H9 (cell line): ENCODE results near the gene GCM1. TPM values are rescaled to one million over a fixed set of nuclear protein-coding genes. Genes with fewer than 3 reads are reported as not detected.

ENCODE experiments used
- DNase-seq: peaks from one replicate; pipeline ENCODE4 v3.0.0-alpha.2; 2017
- H2AFZ ChIP-seq: one replicate; pipeline ENCODE4 v1.6.1; 2013; ENCODE audit warnings: mild to moderate bottlenecking, low read length, control low read depth, moderate library complexity
- H2AK5ac ChIP-seq: 2 replicates; pipeline ENCODE4 v1.6.1; 2013; ENCODE audit warnings: low read length, control low read depth, mixed read lengths; ENCODE audit not compliant: insufficient read length
- H2BK120ac ChIP-seq: one replicate; pipeline ENCODE4 v1.6.1; 2013; ENCODE audit warnings: low read depth, mild to moderate bottlenecking, low read length, control low read depth, inconsistent platforms; ENCODE audit not compliant: poor library complexity, severe bottlenecking
- H2BK12ac ChIP-seq: 2 replicates; pipeline ENCODE4 v1.6.1; 2013; ENCODE audit warnings: low read length, control low read depth, mixed read lengths, low read depth; ENCODE audit not compliant: insufficient read length
- H2BK15ac ChIP-seq: 2 replicates; pipeline ENCODE4 v1.6.1; 2013; ENCODE audit warnings: low read depth, low read length, control low read depth
- H2BK20ac ChIP-seq: one replicate; pipeline ENCODE4 v1.6.1; 2013; ENCODE audit warnings: low read depth, mild to moderate bottlenecking, low read length, control low read depth, inconsistent platforms; ENCODE audit not compliant: poor library complexity, severe bottlenecking
- H2BK5ac ChIP-seq: 2 replicates; pipeline ENCODE4 v1.6.1; 2013; ENCODE audit warnings: low read length, control low read depth, mixed read lengths; ENCODE audit not compliant: insufficient read length
- H3K14ac ChIP-seq: 2 replicates; pipeline ENCODE4 v1.6.1; 2013; ENCODE audit warnings: low read length, control low read depth; ENCODE audit not compliant: insufficient read depth
- H3K18ac ChIP-seq: 2 replicates; pipeline ENCODE4 v1.6.1; 2013; ENCODE audit warnings: low read depth, mild to moderate bottlenecking, mixed read lengths, low read length, control low read depth; ENCODE audit not compliant: insufficient read length
- H3K23ac ChIP-seq: 2 replicates; pipeline ENCODE4 v1.6.1; 2013; ENCODE audit warnings: low read length, control low read depth, mixed read lengths, low read depth; ENCODE audit not compliant: insufficient read length
- H3K23me2 ChIP-seq: 2 replicates; pipeline ENCODE4 v1.6.1; 2013; ENCODE audit warnings: low read depth, mild to moderate bottlenecking, mixed read lengths, low read length, control low read depth; ENCODE audit not compliant: insufficient read length, poor library complexity, severe bottlenecking
- H3K27ac ChIP-seq: 2 replicates; pipeline ENCODE4 v1.5.1; 2013; ENCODE audit warnings: low read length, control low read depth, mixed read lengths, low read depth; ENCODE audit not compliant: insufficient read length
- H3K27me3 ChIP-seq: 2 replicates; pipeline ENCODE4 v1.6.1; 2013; ENCODE audit warnings: low read length, control low read depth, inconsistent platforms; ENCODE audit not compliant: insufficient read depth
- H3K4ac ChIP-seq: 2 replicates; pipeline ENCODE4 v1.6.1; 2013; ENCODE audit warnings: low read depth, mild to moderate bottlenecking, control low read depth, inconsistent platforms, low read length, moderate library complexity
- H3K4me1 ChIP-seq: 2 replicates; pipeline ENCODE4 v1.6.1; 2013; ENCODE audit warnings: low read length, control low read depth, inconsistent platforms; ENCODE audit not compliant: insufficient read depth
- H3K4me2 ChIP-seq: 2 replicates; pipeline ENCODE4 v1.6.1; 2013; ENCODE audit warnings: low read length, control low read depth, mixed read lengths; ENCODE audit not compliant: insufficient read length, insufficient read depth
- H3K56ac ChIP-seq: 2 replicates; pipeline ENCODE4 v1.6.1; 2013; ENCODE audit warnings: low read depth, mild to moderate bottlenecking, mixed read lengths, low read length, control low read depth; ENCODE audit not compliant: insufficient read length
- H3K79me1 ChIP-seq: 2 replicates; pipeline ENCODE4 v1.6.1; 2013; ENCODE audit warnings: low read depth, mild to moderate bottlenecking, moderate library complexity, low read length, control low read depth, inconsistent platforms; ENCODE audit not compliant: insufficient read depth, poor library complexity, severe bottlenecking
- H3K79me2 ChIP-seq: 2 replicates; pipeline ENCODE4 v1.6.1; 2013; ENCODE audit warnings: low read length, control low read depth, inconsistent platforms; ENCODE audit not compliant: insufficient read depth
- H3K9ac ChIP-seq: 2 replicates; pipeline ENCODE4 v1.6.1; 2013; ENCODE audit warnings: low read length, control low read depth, mixed read lengths; ENCODE audit not compliant: insufficient read length; ENCODE audit errors: extremely low read depth
- H3K9me3 ChIP-seq: one replicate; pipeline ENCODE4 v1.6.1; 2013; ENCODE audit warnings: low read depth, low read length, inconsistent platforms; ENCODE audit not compliant: control insufficient read depth
- H3T11ph ChIP-seq: one replicate; pipeline ENCODE4 v1.6.1; 2013; ENCODE audit warnings: mild to moderate bottlenecking, low read length, control low read depth, inconsistent platforms
- H4K20me1 ChIP-seq: one replicate; pipeline ENCODE4 v1.6.1; 2013; ENCODE audit not compliant: control insufficient read depth, insufficient read length, insufficient read depth
- H4K5ac ChIP-seq: 2 replicates; pipeline ENCODE4 v1.6.1; 2013; ENCODE audit warnings: low read depth, mild to moderate bottlenecking, mixed read lengths, low read length, control low read depth; ENCODE audit not compliant: insufficient read length
- H4K8ac ChIP-seq: replicated peaks from 2 replicates; pipeline ENCODE4 v1.6.1; 2013; ENCODE audit warnings: low read length, control low read depth, mixed read lengths, low read depth; ENCODE audit not compliant: insufficient read length
- H4K91ac ChIP-seq: 2 replicates; pipeline ENCODE4 v1.6.1; 2013; ENCODE audit warnings: low read depth, mild to moderate bottlenecking, moderate library complexity, mixed read lengths, low read length, control low read depth; ENCODE audit not compliant: insufficient read length
- H3K27ac Mint-ChIP-seq, 3 experiments: 2 replicates in 2 of 3; 3 replicates in 1 of 3; pipeline ENCODE4 v1.8.0; 2020 to 2021; ENCODE audit warnings: mixed read lengths in 3 of 3, mild to moderate bottlenecking in 1 of 3, moderate library complexity in 1 of 3
- H3K27me3 Mint-ChIP-seq: 2 replicates; pipeline ENCODE4 v1.8.0; 2021; ENCODE audit warnings: low read depth, mild to moderate bottlenecking, moderate library complexity, mixed read lengths
- H3K36me3 Mint-ChIP-seq, 3 experiments: 2 replicates in 2 of 3; 3 replicates in 1 of 3; pipeline ENCODE4 v1.8.0; 2020 to 2021; ENCODE audit warnings: low read depth in 3 of 3, mixed read lengths in 3 of 3; ENCODE audit not compliant: insufficient read depth in 1 of 3
- H3K4me1 Mint-ChIP-seq, 2 experiments: 2 replicates each; pipeline ENCODE4 v1.8.0; 2020; ENCODE audit warnings: mixed read lengths in 2 of 2
- H3K4me3 Mint-ChIP-seq, 2 experiments: 2 replicates in 1 of 2; 3 replicates in 1 of 2; pipeline ENCODE4 v1.8.0; 2020 to 2021; ENCODE audit warnings: mild to moderate bottlenecking in 2 of 2, mixed read lengths in 2 of 2, moderate library complexity in 1 of 2
- H3K9me3 Mint-ChIP-seq, 2 experiments: 2 replicates in 1 of 2; 3 replicates in 1 of 2; pipeline ENCODE4 v1.8.0; 2020; ENCODE audit warnings: mild to moderate bottlenecking in 2 of 2, mixed read lengths in 2 of 2, moderate library complexity in 1 of 2
- CTCF ChIP-seq: fragments of 200-600 bp; sonication (generic); conservative IDR thresholded peaks from 3 replicates; pipeline ENCODE4 v1.8.0; 2021; ENCODE audit warnings: antibody characterized with exemption, mild to moderate bottlenecking
- WGBS: extraction: QIAGEN DNeasy Blood & Tissue Kit; methylation state at CpG from one replicate; pipeline ENCODE4 v1.1.7; 2013; ENCODE audit warnings: missing lambda C conversion rate, low lambda C conversion rate, mixed read lengths; ENCODE audit not compliant: insufficient read length; ENCODE audit errors: extremely low coverage; 5-methylcytosine and 5-hydroxymethylcytosine counted together
- total RNA-seq: library from RNA; stranded (reverse); gene quantifications from 2 replicates; pipeline ENCODE4 v1.2.1, GENCODE V29; 2021

Gene GCM1
- total RNA-seq, 1 experiment from 2014 or later = not detected

- H2BK120ac ChIP-seq = no peak overlapping the region
- H4K91ac ChIP-seq = no peak overlapping the region
- Mint-ChIP-seq H3K27me3 (no peaks in the 10 kb centered on the region; the same call in 1 of the 2 replicates), H3K36me3 (peaks cover 0 to 6% (median 0%) of the 10 kb centered on the region in 3 experiments; a peak in 4 of 7 replicates), H3K27ac (no peak overlapping the region), H3K4me1 (peaks cover 5 to 6% of the 10 kb centered on the region in 2 experiments), H3K9me3 (peaks cover 3 to 10% of the 10 kb centered on the region in 2 experiments; a peak in 4 of 5 replicates), H3K4me3 (no peak overlapping the region)
- H3K27me3 ChIP-seq = no peaks in the 10 kb centered on the region
- no CpG with 5 or more reads among the region's 4 CpGs for WGBS
- no peaks in the 10 kb centered on the region for H3K4me1 ChIP-seq
- H2AK5ac ChIP-seq = no peak overlapping the region
- H3K23ac ChIP-seq = no peak overlapping the region
- H2BK5ac ChIP-seq = no peak overlapping the region
- H3K4ac ChIP-seq = no peak overlapping the region
- H3K79me2 ChIP-seq = no peaks in the 10 kb centered on the region
- DNase-seq = no peak
- H2BK12ac ChIP-seq = no peak overlapping the region
- H4K20me1 ChIP-seq = no peaks in the 10 kb centered on the region
- TF ChIP-seq CTCF = no peak
- no peak overlapping the region for H3T11ph ChIP-seq
- no peak overlapping the region for H3K18ac ChIP-seq
- no peaks in the 10 kb centered on the region for H3K23me2 ChIP-seq
- no peak overlapping the region for H3K9ac ChIP-seq
- no peak overlapping the region for H4K8ac ChIP-seq
- H4K5ac ChIP-seq = no peak overlapping the region
- no peak overlapping the region for H2BK20ac ChIP-seq
- H3K14ac ChIP-seq = no peak overlapping the region
- no peak overlapping the region for H3K56ac ChIP-seq
- H2BK15ac ChIP-seq = no peak overlapping the region
- H3K9me3 ChIP-seq = no peaks in the 10 kb centered on the region
- H3K27ac ChIP-seq = no peak overlapping the region
- H3K4me2 ChIP-seq = no peak overlapping the region
- no peak overlapping the region for H2AFZ ChIP-seq
- H3K79me1 ChIP-seq = no peaks in the 10 kb centered on the region
Observed at GRCh38 chr6:53165293-53165692, 16.7 kb upstream of the GCM1 start.
